Right lobe of liver (tissue), 4 donors: ENCODE measurements around the gene GDNF.

ENCODE experiments used
- POLR2A ChIP-seq: fragments of 450-650 bp; IDR thresholded peaks from one replicate; pipeline ENCODE4 v1.6.1; 2017; ENCODE audit warnings: antibody characterized with exemption, mild to moderate bottlenecking
- TF ChIP-seq, protein P1 (sequence below), 4 donors: fragments of 200-600 bp in 3 of 4; fragments of 450-650 bp in 1 of 4; IDR thresholded peaks; one replicate each; pipeline versions ENCODE4 v1.5.1 to v1.8.0; 2016 to 2022; ENCODE audit warnings: antibody characterized with exemption in 4 of 4, mild to moderate bottlenecking in 2 of 4
- donor health status: DM: no; HTN: no; CAD: no.
- donor health status: DM: no; HTN: no; CAD: no.
- donor health status: DM: no; HTN: yes; CAD: no.

DNA sequence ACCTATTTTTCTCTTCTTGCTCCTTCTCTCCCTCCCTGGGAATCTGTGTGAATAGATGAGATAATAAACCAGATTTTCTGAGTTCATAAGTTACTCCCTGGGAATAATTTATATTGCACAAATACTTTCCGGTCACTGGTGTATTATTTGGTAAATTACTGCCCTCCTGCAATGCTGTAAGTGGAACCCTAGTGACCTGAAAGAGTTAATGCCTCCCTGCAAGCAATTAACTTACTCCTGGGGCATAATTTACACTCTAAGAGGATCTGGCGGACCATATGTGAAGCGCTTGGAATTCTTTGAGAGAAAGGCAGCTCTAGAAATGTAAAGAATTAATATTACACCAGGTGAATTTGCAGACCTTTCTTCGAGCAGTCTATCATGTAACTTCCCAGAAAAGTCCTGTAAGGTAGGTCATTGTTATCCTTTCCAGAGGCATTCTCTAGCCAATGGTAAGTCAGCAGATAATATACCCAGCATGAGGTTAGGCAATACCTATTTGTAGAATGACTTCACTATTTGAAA, 7.0 kb upstream of the GDNF start:
- TF ChIP-seq, protein P1, sequence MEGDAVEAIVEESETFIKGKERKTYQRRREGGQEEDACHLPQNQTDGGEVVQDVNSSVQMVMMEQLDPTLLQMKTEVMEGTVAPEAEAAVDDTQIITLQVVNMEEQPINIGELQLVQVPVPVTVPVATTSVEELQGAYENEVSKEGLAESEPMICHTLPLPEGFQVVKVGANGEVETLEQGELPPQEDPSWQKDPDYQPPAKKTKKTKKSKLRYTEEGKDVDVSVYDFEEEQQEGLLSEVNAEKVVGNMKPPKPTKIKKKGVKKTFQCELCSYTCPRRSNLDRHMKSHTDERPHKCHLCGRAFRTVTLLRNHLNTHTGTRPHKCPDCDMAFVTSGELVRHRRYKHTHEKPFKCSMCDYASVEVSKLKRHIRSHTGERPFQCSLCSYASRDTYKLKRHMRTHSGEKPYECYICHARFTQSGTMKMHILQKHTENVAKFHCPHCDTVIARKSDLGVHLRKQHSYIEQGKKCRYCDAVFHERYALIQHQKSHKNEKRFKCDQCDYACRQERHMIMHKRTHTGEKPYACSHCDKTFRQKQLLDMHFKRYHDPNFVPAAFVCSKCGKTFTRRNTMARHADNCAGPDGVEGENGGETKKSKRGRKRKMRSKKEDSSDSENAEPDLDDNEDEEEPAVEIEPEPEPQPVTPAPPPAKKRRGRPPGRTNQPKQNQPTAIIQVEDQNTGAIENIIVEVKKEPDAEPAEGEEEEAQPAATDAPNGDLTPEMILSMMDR (IDR thresholded peaks at IDR 0.05): no peak
- TF ChIP-seq POLR2A: no peak
